ENCODE results near the gene FN1.

- TF ChIP-seq CTCF (IDR thresholded peaks at IDR 0.05) (no peak), POLR2A (IDR thresholded peaks at IDR 0.05) (no peak), POLR2AphosphoS5 (IDR thresholded peaks at IDR 0.05) (no peak)
These were observed 43.1 kb downstream of the FN1 start for GRCh38 chr2:215392687-215393270.

Measured in stomach (tissue), 4 donors.